GM19324 (cell line): Measurements from ENCODE around the gene SULF2.

Source experiments
- ATAC-seq: cut with Tn5 transposase; IDR thresholded peaks from one replicate; pipeline ENCODE4 v1.9.1; 2021; ENCODE audit warnings: mild to moderate bottlenecking, moderate library complexity; ENCODE audit not compliant: unreplicated experiment, low FRiP score

SULF2 gene

DNA sequence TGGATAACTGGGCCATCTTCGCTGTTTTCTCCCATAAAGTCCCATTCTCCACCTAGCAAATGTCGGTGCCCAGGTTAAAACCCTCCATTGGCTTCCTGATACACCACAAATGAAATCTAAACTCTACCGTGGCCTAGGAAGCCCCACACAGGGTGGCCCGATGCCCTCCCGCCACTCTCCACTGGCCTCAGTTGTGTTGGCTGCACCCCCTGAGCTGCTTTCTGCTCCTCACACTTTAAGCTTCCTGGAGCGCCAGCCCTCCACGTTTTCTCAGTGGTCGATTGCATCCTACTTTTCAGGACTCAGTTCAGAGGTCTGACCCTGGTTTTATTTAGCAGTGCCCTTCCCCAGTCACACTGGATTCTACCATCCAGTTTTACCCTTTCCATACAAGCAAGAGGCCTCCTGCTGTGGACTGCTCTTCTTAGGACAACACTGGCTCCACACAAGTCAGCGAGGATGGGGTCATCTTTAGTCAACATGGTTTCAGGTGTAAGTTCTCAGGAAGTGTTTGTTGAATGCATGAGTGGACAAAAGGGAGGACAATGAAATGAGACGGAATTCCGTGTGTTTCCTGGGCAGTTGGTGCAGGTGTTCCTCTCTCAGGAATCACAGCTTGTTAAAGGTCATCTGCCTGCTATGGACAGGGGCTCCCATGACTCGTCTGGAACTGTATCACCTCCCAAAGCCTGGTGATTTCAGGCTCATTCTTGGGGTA is 124.1 kb downstream of the SULF2 start:
- no peak for ATAC-seq

DNA sequence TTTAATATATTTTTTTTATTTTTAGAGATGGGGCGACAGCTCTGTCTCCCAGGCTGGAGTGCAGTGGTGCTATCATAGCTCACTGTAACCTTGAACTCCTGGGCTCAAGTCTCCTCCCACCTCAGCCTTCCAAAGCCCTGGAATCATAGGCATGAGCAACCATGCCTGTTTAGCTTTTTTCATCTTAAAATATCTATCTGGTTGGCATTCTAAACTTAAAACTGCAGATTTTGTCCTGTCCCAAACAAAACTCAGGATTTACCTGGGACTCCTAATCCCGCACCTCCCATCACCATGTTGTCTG is 124.7 kb downstream of the SULF2 start:
- no peak for ATAC-seq

DNA sequence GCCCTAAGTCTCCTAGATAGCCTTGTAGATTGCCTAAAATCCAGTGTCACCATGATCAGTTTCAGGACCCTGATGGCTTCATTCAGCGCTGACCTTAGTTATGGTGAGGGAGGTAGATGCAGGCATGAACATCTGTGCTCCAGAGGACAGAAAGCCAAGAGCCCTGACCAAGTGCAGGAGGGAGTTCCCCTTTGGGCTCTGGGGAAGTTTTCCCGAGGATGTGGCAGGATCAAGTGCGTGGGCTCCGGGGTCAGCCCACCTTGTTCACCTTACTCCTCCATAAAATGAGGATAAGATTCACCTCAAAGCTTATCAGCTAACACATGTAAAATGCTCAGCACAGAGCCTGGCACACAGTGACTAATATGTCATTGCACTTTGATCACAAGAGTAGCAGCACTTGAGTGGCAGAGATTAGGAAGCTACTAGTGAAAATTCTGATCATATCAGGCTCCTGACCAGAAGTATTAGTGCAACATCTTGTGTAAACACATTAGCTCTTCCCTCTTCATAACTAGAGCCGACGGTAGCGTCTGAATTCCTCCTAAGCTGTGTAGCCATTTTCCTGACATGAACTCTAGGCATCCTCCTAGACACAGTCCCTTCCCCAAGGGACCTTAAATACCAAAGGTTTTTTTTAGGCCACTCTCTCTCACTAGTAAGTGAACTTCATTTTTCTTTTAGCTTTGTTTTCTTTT is 125.2 kb downstream of the SULF2 start:
- no peak for ATAC-seq

GRCh38 chr20:47656318-47656717 is 129.0 kb downstream of the SULF2 start:
- ATAC-seq, result no peak

- no peak for ATAC-seq
Observed at GRCh38 chr20:47655635-47656034, 129.6 kb downstream of the SULF2 start.

DNA sequence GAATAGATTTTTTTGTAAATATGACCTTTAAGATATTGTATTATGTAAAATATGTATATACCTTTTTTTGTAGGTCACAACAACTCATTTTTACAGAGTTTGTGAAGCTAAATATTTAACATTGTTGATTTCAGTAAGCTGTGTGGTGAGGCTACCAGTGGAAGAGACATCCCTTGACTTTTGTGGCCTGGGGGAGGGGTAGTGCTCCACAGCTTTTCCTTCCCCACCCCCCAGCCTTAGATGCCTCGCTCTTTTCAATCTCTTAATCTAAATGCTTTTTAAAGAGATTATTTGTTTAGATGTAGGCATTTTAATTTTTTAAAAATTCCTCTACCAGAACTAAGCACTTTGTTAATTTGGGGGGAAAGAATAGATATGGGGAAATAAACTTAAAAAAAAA is 130.9 kb downstream of the SULF2 start:
- ATAC-seq, result no peak

GRCh38 chr20:47653869-47654268 is 131.4 kb downstream of the SULF2 start:
- ATAC-seq, result no peak

DNA sequence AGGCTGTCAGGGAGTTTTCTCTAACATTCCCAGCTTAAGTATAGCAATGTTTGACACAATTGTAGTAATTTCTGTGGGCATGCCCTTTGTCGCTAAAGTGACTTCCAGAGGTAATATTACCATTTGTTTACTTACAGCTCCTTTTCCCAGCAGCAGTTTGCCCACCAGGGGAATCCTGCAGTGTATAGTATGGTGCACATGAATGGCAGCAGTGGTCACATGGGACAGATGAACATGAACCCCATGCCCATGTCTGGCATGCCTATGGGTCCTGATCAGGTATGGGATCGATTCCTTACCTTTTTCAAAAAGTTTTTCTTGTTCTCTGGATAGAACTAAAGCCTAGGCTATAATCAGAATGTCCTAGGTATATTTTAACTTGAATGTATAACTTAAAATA is 132.5 kb downstream of the SULF2 start:
- ATAC-seq, result no peak

- no peak for ATAC-seq
Observed at GRCh38 chr20:47652301-47652700, 133.0 kb downstream of the SULF2 start.

- no peak for ATAC-seq
Observed at GRCh38 chr20:47648943-47649342, 136.3 kb downstream of the SULF2 start.

GRCh38 chr20:47647994-47648393 is 137.3 kb downstream of the SULF2 start:
- no peak for ATAC-seq

DNA sequence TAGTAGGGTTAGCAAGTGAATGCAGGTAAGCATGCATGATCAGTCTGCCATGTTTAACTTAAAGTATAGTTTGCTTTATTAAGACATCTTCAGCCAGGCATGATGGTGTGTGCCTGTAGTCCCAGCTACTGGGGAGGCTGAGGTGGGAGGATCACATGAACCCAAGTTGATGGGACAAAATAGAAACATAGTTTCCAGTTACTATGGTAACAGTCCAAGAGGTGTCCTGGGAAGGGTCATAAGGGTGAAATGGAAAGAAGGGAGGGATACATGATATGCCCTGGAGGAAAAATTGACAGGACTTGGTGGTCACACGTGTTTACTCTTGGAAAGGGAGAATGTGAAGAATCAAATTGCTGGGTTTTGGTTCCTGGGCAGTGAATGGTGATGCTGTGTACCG is 139.6 kb downstream of the SULF2 start:
- ATAC-seq, result no peak

GRCh38 chr20:47642624-47643023 is 142.7 kb downstream of the SULF2 start:
- ATAC-seq, result no peak

GRCh38 chr20:47642118-47642517 is 143.2 kb downstream of the SULF2 start:
- no peak for ATAC-seq

DNA sequence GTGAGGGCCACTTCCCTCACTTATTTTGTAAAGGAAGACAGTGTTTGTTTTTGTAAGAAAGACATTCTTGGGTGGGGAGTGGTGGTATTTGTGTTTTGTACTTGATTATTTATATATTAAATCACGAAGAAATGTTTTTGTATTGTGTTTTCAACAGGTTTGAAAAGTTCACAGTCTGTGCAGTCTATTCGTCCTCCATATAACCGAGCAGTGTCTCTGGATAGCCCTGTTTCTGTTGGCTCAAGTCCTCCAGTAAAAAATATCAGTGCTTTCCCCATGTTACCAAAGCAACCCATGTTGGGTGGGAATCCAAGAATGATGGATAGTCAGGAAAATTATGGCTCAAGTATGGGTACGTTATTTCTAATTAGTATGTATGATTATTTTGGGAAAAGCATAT is 146.4 kb downstream of the SULF2 start:
- ATAC-seq, result no peak

DNA sequence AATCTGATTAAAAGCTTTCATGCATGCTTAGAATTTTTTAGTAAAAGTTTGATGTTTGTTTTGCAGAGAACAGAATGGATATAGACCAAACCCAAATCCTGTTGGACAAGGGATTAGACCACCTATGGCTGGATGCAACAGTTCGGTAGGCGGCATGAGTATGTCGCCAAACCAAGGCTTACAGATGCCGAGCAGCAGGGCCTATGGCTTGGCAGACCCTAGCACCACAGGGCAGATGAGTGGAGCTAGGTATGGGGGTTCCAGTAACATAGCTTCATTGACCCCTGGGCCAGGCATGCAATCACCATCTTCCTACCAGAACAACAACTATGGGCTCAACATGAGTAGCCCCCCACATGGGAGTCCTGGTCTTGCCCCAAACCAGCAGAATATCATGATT is 150.0 kb downstream of the SULF2 start:
- ATAC-seq, result no peak

DNA sequence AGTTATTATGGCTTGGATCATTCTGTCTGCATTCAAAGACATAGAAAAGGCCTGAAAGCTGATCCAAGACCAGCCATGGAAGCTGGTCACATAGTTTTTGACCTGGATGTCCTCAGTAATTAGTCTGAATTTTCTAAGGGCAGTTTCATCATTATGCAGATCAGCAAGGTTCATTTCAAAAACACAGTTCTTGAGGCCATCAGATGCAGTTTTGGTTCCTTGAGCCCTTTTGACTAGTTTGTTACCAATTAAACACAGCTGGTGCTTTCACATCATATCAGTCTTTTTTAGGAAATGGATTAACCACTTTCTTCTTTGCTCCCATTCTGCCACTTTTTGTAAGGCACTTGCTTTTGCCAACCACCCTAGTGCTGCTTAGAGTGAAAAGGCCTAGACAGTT is 154.2 kb downstream of the SULF2 start:
- no peak for ATAC-seq

DNA sequence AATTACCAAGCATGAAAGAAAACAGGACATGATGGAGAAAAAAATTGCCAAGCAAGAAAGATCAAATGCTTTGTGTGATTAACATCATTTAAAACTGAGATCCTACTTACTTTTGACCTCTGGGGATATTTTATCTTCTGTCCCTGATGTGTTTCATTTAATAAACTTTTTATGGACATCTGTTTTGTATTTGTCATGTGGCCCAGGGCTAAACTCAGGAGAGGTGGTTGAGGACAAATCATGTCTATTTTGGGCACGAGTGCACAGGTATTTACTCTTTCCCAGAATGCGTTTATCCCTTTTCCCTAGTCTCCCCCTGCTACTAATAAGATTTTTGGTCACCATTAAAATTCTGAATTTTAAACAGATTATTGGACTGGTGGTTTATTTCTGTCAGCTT is 155.4 kb downstream of the SULF2 start:
- no peak for ATAC-seq

DNA sequence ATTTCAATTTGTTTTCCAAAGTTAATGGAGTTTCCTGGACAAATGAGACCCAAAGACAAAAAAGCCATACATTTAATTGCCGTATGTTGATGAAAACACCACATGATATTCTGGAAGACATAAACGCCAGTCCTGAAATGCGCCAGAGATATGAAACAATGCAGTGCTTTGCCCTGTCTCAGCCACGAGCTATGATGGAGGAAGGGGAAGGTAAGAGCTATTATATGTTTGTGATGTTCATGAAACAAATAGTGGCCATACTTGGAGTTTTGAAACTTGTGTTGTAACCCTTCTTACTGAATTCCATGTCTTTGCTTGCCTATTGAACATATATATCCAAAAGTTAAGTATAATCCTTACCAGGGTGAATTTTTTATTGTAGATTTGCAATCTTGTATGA is 157.7 kb downstream of the SULF2 start:
- ATAC-seq, result no peak

- ATAC-seq, result no peak
Observed at GRCh38 chr20:47623206-47623605, 162.1 kb downstream of the SULF2 start.

GRCh38 chr20:47622118-47622665 is 163.1 kb downstream of the SULF2 start:
- ATAC-seq, result no peak
